GM19239 (cell line): Measurements from ENCODE around the gene TBC1D8.

Experiments
- DNase-seq: peaks from one replicate; pipeline ENCODE4 v3.0.0; 2011; ENCODE audit warnings: low spot score; ENCODE audit not compliant: insufficient read length
- FAIRE-seq: peaks from 2 replicates; lab custom pipeline; 2011; peaks lifted over from hg19 to GRCh38; lab: Jason Lieb, UNC

The TBC1D8 gene

DNA sequence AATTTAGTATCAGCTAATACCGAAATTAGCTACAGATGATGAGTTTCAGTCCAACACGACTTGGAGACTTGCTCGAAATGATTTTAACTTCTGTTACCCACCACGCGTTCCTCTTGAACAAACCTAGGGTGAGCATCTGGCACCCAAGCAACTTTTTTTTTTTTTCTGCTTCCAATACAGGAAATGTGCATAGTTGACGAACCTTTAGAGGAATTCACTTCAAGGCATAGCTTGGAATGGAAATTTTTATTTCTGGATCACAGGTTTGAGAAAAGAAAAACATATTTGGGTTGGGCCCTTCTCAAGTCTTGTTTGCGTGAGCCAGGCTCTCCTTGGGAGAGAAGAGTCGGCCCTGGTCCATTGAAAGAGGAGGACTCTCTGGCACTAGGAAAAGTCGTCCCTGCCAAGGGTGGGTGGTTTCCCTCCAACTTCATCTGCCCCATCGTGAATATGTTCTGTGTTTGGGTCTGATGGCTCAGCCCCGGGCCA, 186.5 kb downstream of the TBC1D8 start:
- no peak for DNase-seq
- no peak for FAIRE-seq

DNA sequence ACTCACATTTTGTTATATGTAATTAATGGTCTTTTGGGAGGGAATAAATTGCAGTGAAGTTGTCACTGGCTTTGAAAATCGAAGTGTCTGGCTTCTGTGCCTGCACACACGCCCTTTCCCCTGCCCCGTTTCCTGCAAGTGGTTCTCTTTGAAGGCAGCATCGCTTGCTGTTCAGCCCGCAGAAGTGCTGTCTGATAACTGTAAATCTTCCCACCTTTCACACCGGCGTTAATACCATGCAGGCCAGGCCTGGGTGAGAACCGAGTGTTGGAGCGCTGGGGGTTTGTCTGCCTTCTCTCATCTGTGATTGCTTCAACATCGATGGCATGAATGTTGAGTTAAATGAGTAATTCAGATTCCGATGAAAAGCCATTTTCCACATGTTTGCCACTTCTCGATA, 187.0 kb downstream of the TBC1D8 start:
- FAIRE-seq (no peak), DNase-seq (no peak)

DNA sequence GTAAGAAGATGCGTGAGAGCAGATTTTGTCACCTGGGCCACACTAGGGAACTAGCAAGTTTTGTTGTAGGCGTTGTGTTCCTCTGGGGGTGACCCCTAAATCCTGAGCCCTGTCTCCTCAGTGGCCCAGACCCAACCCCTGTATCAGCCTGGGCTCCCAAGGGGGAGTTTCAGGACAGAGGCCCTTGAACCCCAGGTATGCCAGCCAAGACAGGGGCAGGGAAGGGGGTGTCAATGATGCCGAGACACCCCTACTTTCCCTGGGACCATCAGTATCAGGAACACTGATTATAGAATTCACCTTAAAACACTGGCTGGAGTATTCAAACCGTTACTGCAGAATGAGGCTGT, 188.2 kb downstream of the TBC1D8 start:
- FAIRE-seq: no peak
- no peak for DNase-seq

DNA sequence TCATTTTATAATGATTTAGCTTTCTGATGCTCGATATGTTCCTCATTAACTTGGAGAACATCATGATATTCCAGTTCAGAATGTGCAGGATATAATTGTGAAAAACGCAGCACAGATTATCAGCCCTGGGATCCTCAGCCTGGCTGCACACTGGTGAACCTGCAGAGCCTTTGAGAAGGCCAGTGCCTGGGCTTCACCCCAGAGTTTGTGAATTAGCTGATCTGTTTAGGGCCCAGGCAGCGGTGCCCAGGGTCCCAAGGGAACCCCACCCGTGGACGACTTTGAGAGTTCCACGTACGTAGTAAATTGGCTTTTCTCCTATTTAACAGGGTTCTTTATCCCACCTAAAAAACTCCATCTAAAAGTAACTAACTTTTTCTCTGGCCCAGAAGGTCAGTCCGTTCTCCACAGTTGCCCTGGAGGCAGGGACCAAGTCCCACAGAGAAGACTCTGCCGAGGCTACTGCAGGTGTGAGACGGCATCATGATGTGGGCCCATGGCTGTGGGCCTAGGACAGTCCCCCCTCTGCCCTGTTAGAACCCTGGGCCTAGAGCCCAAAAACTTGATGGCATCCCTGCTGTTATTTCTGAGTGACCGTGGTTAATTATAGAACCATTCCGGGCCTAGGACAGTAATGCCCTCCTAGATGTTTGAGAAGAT, 188.7 kb downstream of the TBC1D8 start:
- DNase-seq (no peak), FAIRE-seq (no peak)

DNA sequence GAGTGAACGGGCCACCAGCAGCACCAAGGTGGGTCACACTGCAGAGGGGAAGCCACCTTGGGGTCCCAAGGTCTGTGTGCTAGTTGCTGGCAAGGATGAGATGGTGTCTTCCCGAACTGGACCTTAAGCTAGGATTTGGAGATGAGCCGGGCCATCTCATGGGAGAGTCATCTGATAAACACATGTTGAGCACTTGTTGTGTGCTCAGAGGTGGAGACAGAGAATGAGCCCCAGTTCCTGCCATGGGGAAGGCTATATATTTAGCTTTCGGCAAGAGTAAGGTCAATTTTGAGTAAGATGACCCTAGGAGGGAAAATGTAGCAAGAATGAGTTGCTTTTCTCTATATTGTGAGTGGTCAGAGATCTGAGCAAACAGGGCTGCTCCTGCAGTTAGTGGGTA, 190.5 kb downstream of the TBC1D8 start:
- DNase-seq: no peak

DNA sequence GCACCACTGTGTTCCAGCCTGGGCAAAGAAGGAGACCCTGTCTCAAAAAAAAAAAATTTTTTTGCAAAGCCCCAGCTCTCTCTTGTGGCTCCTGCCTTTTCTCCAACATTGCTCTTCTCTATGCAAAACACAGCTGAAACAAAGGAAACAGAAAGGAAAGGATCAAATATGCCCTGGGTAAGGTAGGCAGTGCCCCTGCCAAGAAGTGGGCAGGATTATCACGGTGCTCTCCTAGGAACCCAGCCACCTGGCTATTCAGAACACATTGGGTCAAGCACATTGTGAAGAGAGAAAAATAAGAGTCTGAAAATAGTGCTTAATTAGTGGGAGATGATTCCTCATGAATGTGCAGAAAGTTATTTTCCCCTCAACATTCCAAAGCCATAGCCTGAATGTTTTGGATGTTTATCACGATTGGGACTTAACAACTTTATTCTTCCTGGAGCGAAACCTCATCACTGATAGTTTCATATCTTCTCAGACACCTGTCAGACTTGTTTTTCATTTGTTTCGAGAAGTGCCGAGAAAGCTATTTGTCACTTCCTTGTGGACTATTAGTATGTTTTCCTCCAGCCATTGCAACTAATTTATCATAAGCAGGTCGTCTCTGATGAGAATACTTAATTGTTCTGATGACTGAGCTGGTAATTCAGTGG, 191.8 kb downstream of the TBC1D8 start:
- FAIRE-seq (no peak), DNase-seq (no peak)

More for the DNA sequence above, 190.5 kb downstream of the TBC1D8 start:
- FAIRE-seq: no peak

DNA sequence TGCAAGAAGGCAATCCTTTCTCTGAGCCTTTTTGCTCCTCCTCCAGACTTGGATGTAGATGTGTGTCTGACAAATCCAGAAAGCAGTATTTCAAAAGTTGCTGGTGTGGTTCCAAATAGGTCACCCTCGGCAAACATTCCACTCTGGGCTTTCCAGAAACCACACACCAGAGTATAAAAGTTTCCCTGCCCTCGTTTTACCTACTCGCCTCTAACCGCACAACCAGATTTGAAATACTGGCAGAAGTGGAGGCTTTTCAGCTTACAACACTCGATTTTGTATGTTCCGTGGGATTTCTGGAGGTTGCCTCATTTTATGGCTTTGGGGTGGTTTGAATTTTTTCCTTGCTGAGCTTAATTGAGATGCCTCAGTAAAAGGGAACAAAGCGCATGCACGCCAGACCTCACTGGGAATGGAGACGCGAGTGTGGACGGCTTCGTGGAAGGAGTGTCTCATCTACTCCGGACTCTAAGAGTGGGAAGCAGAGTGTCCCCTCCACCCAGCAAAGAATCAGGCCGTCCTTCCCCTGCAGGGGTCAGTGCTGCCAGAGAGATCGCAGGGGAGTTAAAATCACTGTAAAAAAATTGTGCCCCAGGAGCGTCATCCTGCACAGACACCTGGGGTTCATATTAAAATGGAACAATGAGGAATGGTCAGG, 193.1 kb downstream of the TBC1D8 start:
- FAIRE-seq (no peak), DNase-seq (no peak)
